Skin of body (tissue), 2 donors: ENCODE results near the gene SCN1B. TPM values are rescaled to one million over a fixed set of nuclear protein-coding genes. Genes with fewer than 3 reads are reported as not detected.
A peak's percentile ranks its signal among the peaks of the same experiment; 100 is the strongest.
"Not testable (repeated sequence)": the region's sequence is repeated elsewhere in the genome, so short reads cannot be mapped to it uniquely, and the experiment has no call there.

Experiments
- DNase-seq: peaks from one replicate; lab custom pipeline; 2025; lab: John Stamatoyannopoulos, UW
- total RNA-seq: library from RNA; depleted of rRNA; stranded (reverse); fragments of >200 nt; gene quantifications from one replicate; pipeline ENCODE4 v1.2.3, GENCODE V29; 2014

The SCN1B gene
- total RNA-seq, 1 donor from 2014 or later: 1.4 TPM

- peak; percentile 45 for DNase-seq
These were observed 29.4 kb upstream of the SCN1B start for GRCh38 chr19:35000647-35001501.

DNA sequence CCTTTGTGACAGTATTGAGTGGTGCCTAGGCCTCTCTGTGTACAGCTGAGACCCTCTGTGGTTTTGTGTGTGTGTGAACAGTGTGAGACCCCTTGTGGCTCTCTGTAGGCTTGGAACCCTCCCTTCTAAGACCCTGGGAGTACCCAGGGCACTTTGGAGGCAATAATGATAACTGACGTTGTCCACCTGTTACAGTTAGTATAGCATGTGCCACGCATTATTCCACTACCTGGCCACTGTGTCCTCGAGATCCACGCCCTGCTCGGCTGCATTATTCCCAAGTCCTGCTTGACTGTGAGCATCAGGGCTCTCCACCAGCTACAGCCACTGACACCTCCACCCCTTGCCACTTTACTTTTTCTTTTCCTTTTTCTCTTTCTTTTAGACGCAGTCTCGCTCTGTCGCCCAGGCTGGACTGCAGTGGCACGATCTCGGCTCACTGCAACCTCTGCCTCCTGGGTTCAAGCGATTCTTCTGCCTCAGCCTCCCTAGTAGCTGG lies 28.2 kb upstream of the SCN1B start:
- DNase-seq: no peak

GRCh38 chr19:35004517-35005255 lies 25.6 kb upstream of the SCN1B start:
- DNase-seq: no peak

- no peak for DNase-seq
These were observed 24.9 kb upstream of the SCN1B start for GRCh38 chr19:35005256-35005977.

DNA sequence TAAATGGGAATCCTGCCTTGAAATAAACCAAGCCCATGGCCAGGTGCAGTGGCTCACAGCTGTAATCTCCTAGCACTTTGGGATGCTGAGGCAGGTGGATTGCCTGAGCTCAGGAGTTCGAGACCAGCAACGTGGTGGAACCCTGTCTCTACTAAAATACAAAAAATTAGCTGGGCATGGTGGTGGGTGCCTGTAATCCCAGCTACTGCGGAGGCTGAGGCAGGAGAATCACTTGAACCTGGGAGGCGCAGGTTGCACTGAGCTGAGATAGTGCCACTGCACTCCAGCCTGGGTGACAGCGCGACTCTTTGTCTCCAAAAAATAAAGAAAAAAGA lies 24.3 kb upstream of the SCN1B start:
- not testable (repeated sequence) for DNase-seq

DNA sequence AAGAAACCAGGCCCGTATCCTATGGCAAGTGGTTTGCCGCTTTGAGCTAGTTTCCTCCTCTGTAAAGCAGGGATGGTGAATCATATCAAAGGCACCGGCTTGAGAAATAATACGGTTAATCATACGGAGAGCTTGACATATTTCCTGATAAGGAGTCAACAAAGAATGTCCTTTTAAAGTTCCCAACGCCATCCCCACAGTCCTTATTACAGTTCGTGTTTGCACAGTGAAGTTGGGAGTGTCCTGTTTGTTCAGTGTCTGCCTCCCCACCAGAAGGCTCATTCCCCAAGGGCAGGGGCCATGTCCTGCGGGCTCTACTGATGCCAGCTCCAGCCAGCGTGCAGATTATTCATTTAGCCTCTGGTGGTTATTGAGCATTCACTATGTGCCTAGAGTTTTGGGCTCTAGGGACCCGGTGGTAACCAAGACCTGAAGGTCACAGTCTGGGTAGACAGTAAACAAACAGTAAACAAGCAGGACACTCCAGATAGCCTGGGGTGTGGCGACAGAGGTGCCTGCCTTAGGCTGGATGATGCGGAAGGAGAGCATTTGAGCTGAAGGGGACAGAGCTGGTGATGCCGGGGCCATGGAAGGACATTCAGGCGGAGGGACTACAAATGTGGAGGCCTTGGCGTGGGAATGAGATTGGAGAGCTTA lies 23.8 kb upstream of the SCN1B start:
- DNase-seq: no peak

GRCh38 chr19:35006999-35007365 lies 23.3 kb upstream of the SCN1B start:
- no peak for DNase-seq

DNA sequence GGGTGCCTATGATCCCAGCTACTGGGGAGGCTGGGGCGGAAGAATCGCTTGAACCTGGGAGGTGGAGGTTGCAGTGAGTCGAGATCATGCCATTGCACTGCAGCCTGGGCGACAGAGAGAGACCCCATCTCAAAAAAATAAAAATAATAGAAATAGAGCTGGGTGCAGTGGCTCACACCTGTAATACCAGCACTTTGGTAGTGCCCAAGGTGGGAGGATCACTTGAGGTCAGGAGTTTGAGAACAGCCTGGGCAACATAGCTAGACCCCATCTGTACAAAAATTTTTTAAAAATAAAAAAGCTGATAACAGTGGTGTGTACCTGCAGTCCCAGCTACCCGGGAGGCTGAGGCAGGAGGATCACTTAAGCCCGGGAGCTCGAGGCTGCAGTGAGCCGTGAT lies 22.8 kb upstream of the SCN1B start:
- not testable (repeated sequence) for DNase-seq

GRCh38 chr19:35008891-35009341 lies 21.4 kb upstream of the SCN1B start:
- no peak for DNase-seq

DNA sequence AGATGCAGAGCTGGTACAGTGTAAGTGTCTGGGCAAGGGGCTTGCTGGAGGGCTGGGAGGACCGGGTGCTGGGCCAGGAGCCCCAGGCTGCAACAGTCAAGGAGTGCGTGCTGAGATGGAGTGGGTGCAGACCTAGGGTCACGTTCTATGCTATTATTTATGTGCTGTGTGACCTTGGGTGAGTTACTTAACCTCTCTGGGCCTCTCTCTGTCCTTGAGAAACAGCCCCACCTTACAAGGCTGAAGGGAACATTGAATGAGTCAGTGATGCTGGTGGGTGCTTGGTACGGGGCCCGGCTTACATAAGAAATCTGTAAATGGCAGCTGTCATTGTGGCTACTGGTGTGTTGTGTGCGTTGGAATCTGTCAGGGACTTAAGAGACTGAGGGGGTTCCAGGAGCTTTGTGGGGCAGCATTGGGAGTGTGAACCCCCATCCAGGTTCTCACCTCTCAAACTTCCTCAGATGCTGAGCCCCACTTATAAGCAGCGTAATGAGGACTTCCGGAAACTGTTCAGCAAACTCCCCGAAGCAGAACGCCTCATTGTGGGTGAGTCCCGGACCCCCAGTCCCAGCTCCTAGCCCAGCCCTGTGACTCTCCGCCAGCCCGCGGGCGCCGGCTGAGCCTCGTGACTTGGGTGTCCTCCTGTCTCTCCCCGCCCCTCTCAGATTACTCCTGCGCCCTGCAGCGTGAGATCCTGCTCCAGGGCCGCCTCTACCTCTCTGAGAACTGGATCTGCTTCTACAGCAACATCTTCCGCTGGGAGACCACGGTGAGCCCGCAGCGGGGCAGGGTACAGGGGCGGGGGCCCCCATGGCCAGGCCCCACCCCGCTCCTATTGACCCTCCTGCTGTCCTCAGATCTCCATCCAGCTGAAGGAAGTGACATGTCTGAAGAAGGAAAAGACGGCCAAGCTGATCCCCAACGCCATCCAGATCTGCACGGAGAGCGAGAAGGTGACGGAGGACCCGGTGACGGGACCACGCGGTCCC lies 20.6 kb upstream of the SCN1B start:
- DNase-seq: no peak

DNA sequence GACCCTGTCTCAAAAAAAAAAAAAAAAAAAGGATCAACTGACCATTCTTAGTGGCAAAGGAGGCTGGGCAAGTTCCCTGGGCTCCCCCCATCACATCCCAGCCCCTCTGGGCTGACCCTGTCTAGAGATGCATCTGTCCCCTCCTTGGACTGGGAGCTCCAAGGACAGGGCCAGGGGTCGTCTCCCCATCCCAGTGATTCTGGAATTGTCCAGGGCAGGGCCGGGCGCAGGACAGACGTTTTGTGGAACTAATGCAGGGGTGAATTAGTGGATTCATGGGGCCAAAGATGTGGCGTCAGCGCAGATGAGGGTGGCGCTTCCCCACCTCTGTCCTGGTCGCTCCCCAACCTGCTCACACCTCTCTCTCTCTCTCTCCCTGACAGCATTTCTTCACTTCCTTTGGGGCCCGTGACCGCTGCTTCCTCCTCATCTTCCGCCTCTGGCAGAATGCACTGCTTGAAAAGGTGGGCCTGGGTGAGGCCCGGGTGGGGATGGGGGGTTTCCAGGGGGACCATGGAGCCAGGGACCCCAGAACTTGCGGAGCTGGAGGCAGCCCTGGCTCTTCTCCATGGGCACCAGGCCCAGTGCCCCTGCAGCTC lies 19.1 kb upstream of the SCN1B start:
- no peak for DNase-seq

DNA sequence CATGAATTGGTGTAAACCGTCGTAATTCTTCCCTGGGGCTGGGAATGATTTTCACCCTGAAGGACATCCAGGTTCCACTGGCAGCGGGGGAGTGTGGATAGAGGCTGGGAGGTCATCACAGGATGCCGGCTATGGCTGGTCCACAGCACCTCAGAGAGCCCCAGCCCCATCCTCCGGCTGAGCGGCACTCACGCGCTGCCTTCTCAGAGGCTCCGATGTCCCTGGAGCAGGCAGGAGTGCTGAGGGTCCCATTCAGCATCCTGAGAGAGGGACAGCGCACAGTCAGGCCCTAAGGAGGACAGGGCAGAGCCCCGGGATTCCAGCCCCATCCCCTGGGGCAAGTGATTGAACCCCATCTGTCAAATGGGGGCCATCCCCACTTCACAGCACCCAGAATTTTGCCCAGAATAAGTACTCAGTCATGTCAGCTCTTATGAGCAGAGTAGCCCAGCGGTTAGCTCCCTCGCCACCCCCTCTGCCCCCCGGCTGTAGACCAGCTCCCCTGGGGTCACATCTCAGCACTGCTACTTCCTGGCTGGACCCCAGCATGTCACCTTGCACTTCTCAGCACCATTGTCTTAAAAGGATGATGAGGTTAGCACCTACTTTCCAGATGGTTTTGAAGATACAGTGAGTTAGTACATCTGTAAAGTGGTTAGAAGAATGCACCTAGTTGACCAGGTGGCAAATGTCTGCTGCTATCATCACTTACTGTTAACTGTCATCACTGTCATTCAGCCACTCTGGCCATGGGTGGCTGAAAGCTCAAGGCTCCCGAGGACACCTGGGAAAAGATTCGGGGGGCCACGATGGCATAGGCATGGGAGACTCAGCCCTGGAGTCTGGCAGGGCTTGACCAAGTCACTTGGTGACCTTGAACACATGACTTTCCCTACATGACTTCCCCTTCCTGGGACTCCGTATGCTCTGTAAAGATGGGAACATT lies 18.3 kb upstream of the SCN1B start:
- no peak for DNase-seq

GRCh38 chr19:35013041-35013819 lies 17.0 kb upstream of the SCN1B start:
- DNase-seq: no peak

DNA sequence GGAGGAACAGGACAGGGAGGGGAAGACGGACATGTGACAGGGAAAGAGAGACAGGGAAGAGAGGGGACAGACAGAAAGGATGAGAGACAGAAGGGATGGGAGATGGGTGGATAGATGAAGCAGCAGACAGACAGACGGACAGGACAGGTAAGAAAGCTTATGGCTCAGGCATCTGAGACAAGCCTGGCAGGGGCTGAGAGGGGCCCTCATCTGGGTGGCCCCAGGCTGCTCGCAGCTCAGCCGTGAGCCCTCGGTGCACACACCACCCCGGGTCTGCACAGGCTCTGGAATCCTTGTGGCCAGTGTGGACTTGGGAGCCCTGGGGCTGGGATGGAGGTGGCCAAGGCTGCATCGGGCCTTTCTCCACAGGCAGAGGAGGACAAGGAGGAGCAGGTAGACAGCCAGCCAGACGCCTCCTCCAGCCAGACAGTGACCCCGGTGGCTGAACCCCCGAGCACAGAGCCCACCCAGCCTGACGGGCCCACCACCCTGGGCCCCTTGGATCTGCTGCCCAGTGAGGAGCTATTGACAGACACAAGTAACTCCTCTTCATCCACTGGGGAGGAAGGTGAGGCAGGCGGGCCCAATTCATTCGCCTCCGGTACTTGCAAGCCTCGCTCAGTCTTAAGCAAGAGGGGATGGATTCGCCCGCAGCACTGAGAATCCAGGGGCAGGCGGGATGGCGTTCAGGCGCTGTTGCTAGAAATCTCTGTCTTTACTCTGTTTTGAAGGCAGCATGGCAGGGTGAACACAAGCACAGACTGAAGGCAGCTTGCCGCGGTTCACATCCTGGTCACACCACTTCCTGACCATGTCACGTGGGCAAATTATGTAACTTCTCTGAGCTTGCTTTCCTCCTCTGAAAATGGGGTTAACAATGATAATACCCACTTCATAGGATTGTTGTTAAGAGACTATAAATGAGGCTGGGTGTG lies 16.2 kb upstream of the SCN1B start:
- no peak for DNase-seq

- not testable (repeated sequence) for DNase-seq
These were observed 15.5 kb upstream of the SCN1B start for GRCh38 chr19:35014774-35015173.

- DNase-seq: no peak
These were observed 14.9 kb upstream of the SCN1B start for GRCh38 chr19:35015270-35015953.
